Erythroblast (primary cell): ENCODE measurements around the gene GNS.

Experiments
- GATA1 ChIP-seq: IDR thresholded peaks from 2 replicates; pipeline ENCODE4 v1.6.1; 2011; ENCODE audit warnings: low read depth, mild to moderate bottlenecking, control low read depth, low read length, moderate library complexity
- POLR2A ChIP-seq: IDR thresholded peaks from 2 replicates; pipeline ENCODE4 v1.6.1; 2011; ENCODE audit warnings: mild to moderate bottlenecking, low read length

DNA sequence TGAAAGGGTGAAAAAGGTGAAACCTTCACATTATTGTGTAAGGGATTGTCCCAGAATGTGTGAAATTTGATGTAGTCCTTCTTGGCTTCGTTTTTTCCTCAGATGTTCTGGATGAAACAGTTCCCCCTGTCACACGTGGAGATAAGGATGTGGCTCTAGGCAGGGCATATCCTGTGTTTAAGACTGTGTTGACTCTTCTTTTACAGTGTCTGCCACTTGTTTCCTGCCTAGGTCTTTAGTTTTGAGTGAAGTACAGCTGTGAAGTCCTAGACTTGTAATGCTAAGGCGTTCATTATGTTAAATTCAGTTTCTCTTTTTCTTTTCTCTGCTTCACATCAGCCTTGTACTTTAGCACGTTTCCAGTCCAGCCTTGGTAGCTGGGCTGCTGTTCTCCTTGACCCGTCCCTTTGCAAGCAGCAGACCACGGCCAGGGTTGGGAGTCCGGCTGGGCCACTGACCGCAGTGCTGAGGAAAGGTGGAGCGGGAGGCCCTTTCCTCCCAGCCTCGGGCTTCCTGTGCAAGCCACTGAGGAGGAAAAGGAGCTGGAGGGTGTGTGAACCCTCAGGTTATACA lies 89.8 kb downstream of the GNS start:
- TF ChIP-seq POLR2A (no peak), GATA1 (no peak)
